ENCODE data around the gene AKR1B15. TPM values are rescaled to one million over a fixed set of nuclear protein-coding genes. Genes with fewer than 3 reads are reported as not detected.
"Not testable (repeated sequence)": the region's sequence is repeated elsewhere in the genome, so short reads cannot be mapped to it uniquely, and the experiment has no call there.

AKR1B15 gene
- total RNA-seq, 4 donors from 2014 or later = not detected

GRCh38 chr7:134515569-134516468 is 33.1 kb upstream of the AKR1B15 start:
- H3K4me3 ChIP-seq (ENCODE audit: low read depth, poor library complexity, severe bottlenecking) = no peak overlapping the region
- intact Hi-C loops (cut with DNase I; ENCODE audit: low total_unique reads) = loop anchor here (10.0 kb wide), 1 partner anchor 81 kb away; no protein-coding TSS in a partner anchor
- WGBS, 2 donors = 52 to 58% methylated on average over 6 of the region's 6 CpGs
- no peak for TF ChIP-seq POLR2A (IDR thresholded peaks at IDR 0.05)
- TF ChIP-seq CTCF (IDR thresholded peaks at IDR 0.05) = no peak
- DNase-seq (ENCODE audit: low spot score in 2 of 2) = no peak

- no peak for DNase-seq (ENCODE audit: low spot score in 2 of 2)
Measured at GRCh38 chr7:134520130-134520529, 28.8 kb upstream of the AKR1B15 start.

GRCh38 chr7:134522601-134523000 is 26.3 kb upstream of the AKR1B15 start:
- 81 to 85% methylated on average over 5 of the region's 5 CpGs for WGBS, 2 donors
- DNase-seq (ENCODE audit: low spot score in 2 of 2) = no peak
- no peak overlapping the region for H3K4me3 ChIP-seq (ENCODE audit: low read depth, poor library complexity, severe bottlenecking)
- intact Hi-C loops (cut with DNase I; ENCODE audit: low total_unique reads) = loop anchor here (5.0 kb wide), 1 partner anchor 85 kb away; no protein-coding TSS in a partner anchor
- TF ChIP-seq CTCF (IDR thresholded peaks at IDR 0.05) (no peak), POLR2A (IDR thresholded peaks at IDR 0.05) (no peak)

More at GRCh38 chr7:134520130-134520529, 28.8 kb upstream of the AKR1B15 start:
- TF ChIP-seq POLR2A (IDR thresholded peaks at IDR 0.05) (no peak), CTCF (IDR thresholded peaks at IDR 0.05) (no peak)
- H3K4me3 ChIP-seq (ENCODE audit: low read depth, poor library complexity, severe bottlenecking) = no peak overlapping the region
- 53 to 65% methylated on average over 4 of the region's 4 CpGs for WGBS, 2 donors
- intact Hi-C loops (cut with DNase I; ENCODE audit: low total_unique reads) = loop anchor here (5.0 kb wide), 1 partner anchor 87 kb away; no protein-coding TSS in a partner anchor

GRCh38 chr7:134525449-134525848 is 23.5 kb upstream of the AKR1B15 start:
- H3K4me3 ChIP-seq (ENCODE audit: low read depth, poor library complexity, severe bottlenecking); intact Hi-C loops (cut with DNase I; ENCODE audit: low total_unique reads); DNase-seq (ENCODE audit: low spot score in 2 of 2): not testable (repeated sequence)
- 94 to 96% methylated on average over 3 of the region's 3 CpGs for WGBS, 2 donors

- peak in 1 of 2 donors; percentile 72 for DNase-seq (ENCODE audit: low spot score in 2 of 2)
- intact Hi-C loops (cut with DNase I; ENCODE audit: low total_unique reads); H3K4me3 ChIP-seq (ENCODE audit: low read depth, poor library complexity, severe bottlenecking): not testable (repeated sequence)
- WGBS, 2 donors = 67% methylated on average over 10 of the region's 10 CpGs
Measured at GRCh38 chr7:134526552-134527248, 22.2 kb upstream of the AKR1B15 start.

- no peak for DNase-seq (ENCODE audit: low spot score in 2 of 2)
- H3K4me3 ChIP-seq (ENCODE audit: low read depth, poor library complexity, severe bottlenecking) = no peak overlapping the region
- WGBS, 2 donors = 14 to 18% methylated on average over 4 of the region's 4 CpGs
- intact Hi-C loops (cut with DNase I; ENCODE audit: low total_unique reads) = no loop called here
- no peak for TF ChIP-seq POLR2A (IDR thresholded peaks at IDR 0.05)
- TF ChIP-seq CTCF (IDR thresholded peaks at IDR 0.05) = no peak
Measured at GRCh38 chr7:134527979-134528371, 20.9 kb upstream of the AKR1B15 start.

Data from lower leg skin (tissue), 4 donors.